H1 (cell line): ENCODE measurements around the gene PRSS3. TPM values are rescaled to one million over a fixed set of nuclear protein-coding genes. Genes with fewer than 3 reads are reported as not detected.

ENCODE experiments used
- KDM4A ChIP-seq: IDR thresholded peaks from one replicate; pipeline ENCODE4 v1.7.1; 2012; ENCODE audit warnings: low read depth, mild to moderate bottlenecking, moderate library complexity, low read length, inconsistent platforms; ENCODE audit not compliant: severe bottlenecking
- YY1 ChIP-seq: IDR thresholded peaks from 2 replicates; pipeline ENCODE4 v1.6.1; 2011; ENCODE audit warnings: low read depth, mild to moderate bottlenecking, low read length
- polyA plus RNA-seq, 7 experiments: library from polyadenylated mRNA; depleted of rRNA in 3 of 7; stranded (reverse) in 5 of 7; unstranded in 2 of 7; fragments of >200 nt in 5 of 7; fragments of 200-250 nt in 2 of 7; gene quantifications; 1 replicate in 5 of 7; 2 replicates in 1 of 7; 4 replicates in 1 of 7; pipeline versions ENCODE4 v1.2.1 to v1.2.3, GENCODE V29; 2011 to 2013; ENCODE audit warnings: missing spikeins in 2 of 7, mixed read lengths in 2 of 7
- total RNA-seq: library from RNA; stranded (reverse); fragmentation: NEBNext Ultra II Directional; extraction: Animal tissue kit (Norgen Biotek cat#: 25700); gene quantifications from 2 replicates; pipeline ENCODE4 v1.2.1, GENCODE V29; 2021
- TF ChIP-seq, protein P1 (sequence below): fragments of 300-600 bp; sonication (generic); IDR thresholded peaks from 2 replicates; pipeline ENCODE4 v1.7.1; 2012; ENCODE audit warnings: low read length, moderate library complexity, mild to moderate bottlenecking, inconsistent platforms; ENCODE audit not compliant: insufficient replicate concordance
- TF ChIP-seq, protein P2 (sequence below): IDR thresholded peaks from 2 replicates; pipeline ENCODE4 v1.6.1; 2012; ENCODE audit warnings: low read length, inconsistent platforms

Gene PRSS3
- total and polyA plus RNA-seq, 2 of the 8 experiments (the other 6 are each of a cell fraction or from before 2014, with no cell fraction given) = 0.12 TPM; not detected in 1

- TF ChIP-seq, protein P1, sequence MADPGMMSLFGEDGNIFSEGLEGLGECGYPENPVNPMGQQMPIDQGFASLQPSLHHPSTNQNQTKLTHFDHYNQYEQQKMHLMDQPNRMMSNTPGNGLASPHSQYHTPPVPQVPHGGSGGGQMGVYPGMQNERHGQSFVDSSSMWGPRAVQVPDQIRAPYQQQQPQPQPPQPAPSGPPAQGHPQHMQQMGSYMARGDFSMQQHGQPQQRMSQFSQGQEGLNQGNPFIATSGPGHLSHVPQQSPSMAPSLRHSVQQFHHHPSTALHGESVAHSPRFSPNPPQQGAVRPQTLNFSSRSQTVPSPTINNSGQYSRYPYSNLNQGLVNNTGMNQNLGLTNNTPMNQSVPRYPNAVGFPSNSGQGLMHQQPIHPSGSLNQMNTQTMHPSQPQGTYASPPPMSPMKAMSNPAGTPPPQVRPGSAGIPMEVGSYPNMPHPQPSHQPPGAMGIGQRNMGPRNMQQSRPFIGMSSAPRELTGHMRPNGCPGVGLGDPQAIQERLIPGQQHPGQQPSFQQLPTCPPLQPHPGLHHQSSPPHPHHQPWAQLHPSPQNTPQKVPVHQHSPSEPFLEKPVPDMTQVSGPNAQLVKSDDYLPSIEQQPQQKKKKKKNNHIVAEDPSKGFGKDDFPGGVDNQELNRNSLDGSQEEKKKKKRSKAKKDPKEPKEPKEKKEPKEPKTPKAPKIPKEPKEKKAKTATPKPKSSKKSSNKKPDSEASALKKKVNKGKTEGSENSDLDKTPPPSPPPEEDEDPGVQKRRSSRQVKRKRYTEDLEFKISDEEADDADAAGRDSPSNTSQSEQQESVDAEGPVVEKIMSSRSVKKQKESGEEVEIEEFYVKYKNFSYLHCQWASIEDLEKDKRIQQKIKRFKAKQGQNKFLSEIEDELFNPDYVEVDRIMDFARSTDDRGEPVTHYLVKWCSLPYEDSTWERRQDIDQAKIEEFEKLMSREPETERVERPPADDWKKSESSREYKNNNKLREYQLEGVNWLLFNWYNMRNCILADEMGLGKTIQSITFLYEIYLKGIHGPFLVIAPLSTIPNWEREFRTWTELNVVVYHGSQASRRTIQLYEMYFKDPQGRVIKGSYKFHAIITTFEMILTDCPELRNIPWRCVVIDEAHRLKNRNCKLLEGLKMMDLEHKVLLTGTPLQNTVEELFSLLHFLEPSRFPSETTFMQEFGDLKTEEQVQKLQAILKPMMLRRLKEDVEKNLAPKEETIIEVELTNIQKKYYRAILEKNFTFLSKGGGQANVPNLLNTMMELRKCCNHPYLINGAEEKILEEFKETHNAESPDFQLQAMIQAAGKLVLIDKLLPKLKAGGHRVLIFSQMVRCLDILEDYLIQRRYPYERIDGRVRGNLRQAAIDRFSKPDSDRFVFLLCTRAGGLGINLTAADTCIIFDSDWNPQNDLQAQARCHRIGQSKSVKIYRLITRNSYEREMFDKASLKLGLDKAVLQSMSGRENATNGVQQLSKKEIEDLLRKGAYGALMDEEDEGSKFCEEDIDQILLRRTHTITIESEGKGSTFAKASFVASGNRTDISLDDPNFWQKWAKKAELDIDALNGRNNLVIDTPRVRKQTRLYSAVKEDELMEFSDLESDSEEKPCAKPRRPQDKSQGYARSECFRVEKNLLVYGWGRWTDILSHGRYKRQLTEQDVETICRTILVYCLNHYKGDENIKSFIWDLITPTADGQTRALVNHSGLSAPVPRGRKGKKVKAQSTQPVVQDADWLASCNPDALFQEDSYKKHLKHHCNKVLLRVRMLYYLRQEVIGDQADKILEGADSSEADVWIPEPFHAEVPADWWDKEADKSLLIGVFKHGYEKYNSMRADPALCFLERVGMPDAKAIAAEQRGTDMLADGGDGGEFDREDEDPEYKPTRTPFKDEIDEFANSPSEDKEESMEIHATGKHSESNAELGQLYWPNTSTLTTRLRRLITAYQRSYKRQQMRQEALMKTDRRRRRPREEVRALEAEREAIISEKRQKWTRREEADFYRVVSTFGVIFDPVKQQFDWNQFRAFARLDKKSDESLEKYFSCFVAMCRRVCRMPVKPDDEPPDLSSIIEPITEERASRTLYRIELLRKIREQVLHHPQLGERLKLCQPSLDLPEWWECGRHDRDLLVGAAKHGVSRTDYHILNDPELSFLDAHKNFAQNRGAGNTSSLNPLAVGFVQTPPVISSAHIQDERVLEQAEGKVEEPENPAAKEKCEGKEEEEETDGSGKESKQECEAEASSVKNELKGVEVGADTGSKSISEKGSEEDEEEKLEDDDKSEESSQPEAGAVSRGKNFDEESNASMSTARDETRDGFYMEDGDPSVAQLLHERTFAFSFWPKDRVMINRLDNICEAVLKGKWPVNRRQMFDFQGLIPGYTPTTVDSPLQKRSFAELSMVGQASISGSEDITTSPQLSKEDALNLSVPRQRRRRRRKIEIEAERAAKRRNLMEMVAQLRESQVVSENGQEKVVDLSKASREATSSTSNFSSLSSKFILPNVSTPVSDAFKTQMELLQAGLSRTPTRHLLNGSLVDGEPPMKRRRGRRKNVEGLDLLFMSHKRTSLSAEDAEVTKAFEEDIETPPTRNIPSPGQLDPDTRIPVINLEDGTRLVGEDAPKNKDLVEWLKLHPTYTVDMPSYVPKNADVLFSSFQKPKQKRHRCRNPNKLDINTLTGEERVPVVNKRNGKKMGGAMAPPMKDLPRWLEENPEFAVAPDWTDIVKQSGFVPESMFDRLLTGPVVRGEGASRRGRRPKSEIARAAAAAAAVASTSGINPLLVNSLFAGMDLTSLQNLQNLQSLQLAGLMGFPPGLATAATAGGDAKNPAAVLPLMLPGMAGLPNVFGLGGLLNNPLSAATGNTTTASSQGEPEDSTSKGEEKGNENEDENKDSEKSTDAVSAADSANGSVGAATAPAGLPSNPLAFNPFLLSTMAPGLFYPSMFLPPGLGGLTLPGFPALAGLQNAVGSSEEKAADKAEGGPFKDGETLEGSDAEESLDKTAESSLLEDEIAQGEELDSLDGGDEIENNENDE = no peak
- no peak for TF ChIP-seq KDM4A
- TF ChIP-seq, protein P2, sequence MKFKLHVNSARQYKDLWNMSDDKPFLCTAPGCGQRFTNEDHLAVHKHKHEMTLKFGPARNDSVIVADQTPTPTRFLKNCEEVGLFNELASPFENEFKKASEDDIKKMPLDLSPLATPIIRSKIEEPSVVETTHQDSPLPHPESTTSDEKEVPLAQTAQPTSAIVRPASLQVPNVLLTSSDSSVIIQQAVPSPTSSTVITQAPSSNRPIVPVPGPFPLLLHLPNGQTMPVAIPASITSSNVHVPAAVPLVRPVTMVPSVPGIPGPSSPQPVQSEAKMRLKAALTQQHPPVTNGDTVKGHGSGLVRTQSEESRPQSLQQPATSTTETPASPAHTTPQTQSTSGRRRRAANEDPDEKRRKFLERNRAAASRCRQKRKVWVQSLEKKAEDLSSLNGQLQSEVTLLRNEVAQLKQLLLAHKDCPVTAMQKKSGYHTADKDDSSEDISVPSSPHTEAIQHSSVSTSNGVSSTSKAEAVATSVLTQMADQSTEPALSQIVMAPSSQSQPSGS = no peak
- no peak for TF ChIP-seq YY1
These were observed 14.1 kb downstream of the PRSS3 start (continued) for GRCh38 chr9:33809506-33809905.
